DND-41 (cell line): ENCODE data around the gene LRIG3.

Experiments used
- ATAC-seq: fragments of 200-7000 bp; cut with Tn5 transposase; 3 replicates; pipeline ENCODE4 v1.9.1; 2021; ENCODE audit warnings: low read depth; ENCODE audit not compliant: insufficient read depth
- DNase-seq: peaks from one replicate; pipeline ENCODE4 v3.0.0-alpha.2; 2020
- H2AFZ ChIP-seq: 2 replicates; pipeline ENCODE4 v1.6.0; 2012; ENCODE audit warnings: low read depth, low read length
- H3K27ac ChIP-seq: 2 replicates; pipeline ENCODE4 v1.5.1; 2012; ENCODE audit warnings: low read length, inconsistent platforms
- H3K27me3 ChIP-seq: fragments of 200-600 bp; sonication (generic); 2 replicates; pipeline ENCODE4 v1.6.0; 2012; ENCODE audit warnings: low read length, mild to moderate bottlenecking, inconsistent platforms; ENCODE audit not compliant: insufficient read depth, poor library complexity
- H3K36me3 ChIP-seq: 2 replicates; pipeline ENCODE4 v1.5.1; 2012; ENCODE audit warnings: low read length, inconsistent platforms; ENCODE audit not compliant: insufficient read depth
- H3K4me1 ChIP-seq: 2 replicates; pipeline ENCODE4 v1.5.1; 2012; ENCODE audit warnings: mild to moderate bottlenecking, low read length; ENCODE audit not compliant: insufficient read depth
- H3K4me2 ChIP-seq: 2 replicates; pipeline ENCODE4 v1.6.0; 2012; ENCODE audit warnings: mild to moderate bottlenecking, moderate library complexity, low read length, inconsistent platforms; ENCODE audit not compliant: insufficient read depth
- H3K4me3 ChIP-seq, 2 experiments: fragments of 200-600 bp in 1 of 2; shearing (Covaris generic) in 1 of 2; 2 replicates each; pipeline ENCODE4 v1.5.1; 2012 to 2016; ENCODE audit warnings: inconsistent platforms in 2 of 2, low read length in 2 of 2, mild to moderate bottlenecking in 2 of 2, low read depth in 1 of 2, moderate library complexity in 1 of 2
- H3K79me2 ChIP-seq: 2 replicates; pipeline ENCODE4 v1.6.0; 2012; ENCODE audit warnings: low read length, inconsistent platforms; ENCODE audit not compliant: insufficient read depth
- H3K9ac ChIP-seq: 2 replicates; pipeline ENCODE4 v1.6.0; 2012; ENCODE audit warnings: low read depth, mild to moderate bottlenecking, inconsistent platforms, low read length, moderate library complexity
- H3K9me3 ChIP-seq: 2 replicates; pipeline ENCODE4 v1.5.1; 2012; ENCODE audit warnings: low read length, moderate library complexity, mild to moderate bottlenecking, inconsistent platforms; ENCODE audit not compliant: insufficient read depth, severe bottlenecking
- H4K20me1 ChIP-seq: 2 replicates; pipeline ENCODE4 v1.6.0; 2012; ENCODE audit warnings: low read length; ENCODE audit not compliant: insufficient read depth
- CTCF ChIP-seq: IDR thresholded peaks from 2 replicates; pipeline ENCODE4 v1.5.1; 2012; ENCODE audit warnings: borderline replicate concordance, low read length, moderate library complexity, mild to moderate bottlenecking; ENCODE audit not compliant: poor library complexity, severe bottlenecking; ENCODE audit errors: extremely low read depth
- EZH2 ChIP-seq: IDR thresholded peaks from 3 replicates; pipeline ENCODE4 v1.6.1; 2012; ENCODE audit warnings: borderline replicate concordance, low read depth, mild to moderate bottlenecking, moderate library complexity, low read length, inconsistent platforms; ENCODE audit not compliant: severe bottlenecking

The LRIG3 gene

GRCh38 chr12:58841058-58841798, 79.1 kb downstream of the LRIG3 start:
- Histone ChIP-seq H3K4me2 (no peak overlapping the region), H2AFZ (no peak overlapping the region)

GRCh38 chr12:58833853-58834252, 86.5 kb downstream of the LRIG3 start:
- Histone ChIP-seq H2AFZ (no peak overlapping the region), H3K9ac (no peak overlapping the region), H4K20me1 (no peaks in the 10 kb centered on the region), H3K9me3 (no peaks in the 10 kb centered on the region), H3K79me2 (no peaks in the 10 kb centered on the region), H3K36me3 (no peaks in the 10 kb centered on the region), H3K4me2 (no peak overlapping the region), H3K27ac (no peak overlapping the region), H3K4me3 (no peak overlapping the region), H3K4me1 (no peaks in the 10 kb centered on the region), H3K27me3 (no peaks in the 10 kb centered on the region)
- TF ChIP-seq CTCF (no peak), EZH2 (no peak)
- ATAC-seq (no peak), DNase-seq (no peak)

More at GRCh38 chr12:58841058-58841798, 79.1 kb downstream of the LRIG3 start:
- no peaks in the 10 kb centered on the region for H3K9me3 ChIP-seq
- no peak for TF ChIP-seq CTCF
- no peak for TF ChIP-seq EZH2
- H3K4me1 ChIP-seq: no peaks in the 10 kb centered on the region
- DNase-seq: no peak
- no peaks in the 10 kb centered on the region for H3K79me2 ChIP-seq
- no peaks in the 10 kb centered on the region for H4K20me1 ChIP-seq
- H3K9ac ChIP-seq: no peak overlapping the region
- no peak overlapping the region for H3K27ac ChIP-seq
- no peaks in the 10 kb centered on the region for H3K27me3 ChIP-seq
- no peak overlapping the region for H3K4me3 ChIP-seq
- no peak for ATAC-seq
- no peaks in the 10 kb centered on the region for H3K36me3 ChIP-seq

DNA sequence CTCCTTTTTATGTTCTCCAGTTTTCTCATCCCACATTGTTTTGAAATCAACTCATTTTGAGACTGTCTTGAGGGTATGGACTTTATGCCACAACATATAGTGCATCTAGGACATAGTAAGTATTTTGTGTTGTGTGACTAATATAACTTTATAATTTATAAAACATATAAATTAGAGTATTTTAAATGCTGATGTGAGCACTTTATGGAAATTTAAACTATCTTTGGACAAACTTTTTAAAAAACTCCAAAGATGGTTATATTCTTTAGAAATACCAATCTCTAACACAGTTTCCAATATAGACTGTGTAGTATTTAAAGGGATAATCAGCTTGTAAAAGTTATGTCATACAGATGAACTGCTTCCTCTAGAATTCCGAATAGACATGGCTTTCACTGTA, 87.4 kb downstream of the LRIG3 start:
- DNase-seq (no peak), ATAC-seq (no peak)
- TF ChIP-seq EZH2 (no peak), CTCF (no peak)
- H3K36me3 ChIP-seq: no peaks in the 10 kb centered on the region
- H3K27ac ChIP-seq: no peak overlapping the region
- no peaks in the 10 kb centered on the region for H3K9me3 ChIP-seq
- no peak overlapping the region for H2AFZ ChIP-seq
- no peaks in the 10 kb centered on the region for H3K79me2 ChIP-seq
- no peaks in the 10 kb centered on the region for H3K4me1 ChIP-seq
- no peaks in the 10 kb centered on the region for H3K27me3 ChIP-seq
- H3K4me2 ChIP-seq: no peak overlapping the region
- no peaks in the 10 kb centered on the region for H4K20me1 ChIP-seq
- no peak overlapping the region for H3K9ac ChIP-seq
- no peak overlapping the region for H3K4me3 ChIP-seq
